Measurements from ENCODE around the gene DOK5. TPM values are rescaled to one million over a fixed set of nuclear protein-coding genes. Genes with fewer than 3 reads are reported as not detected.

DOK5 gene
- total and polyA plus RNA-seq, 2 of the 4 experiments (the other 2 are of a cell fraction), result 2.8 to 3.9 TPM

- Histone ChIP-seq H3K27me3 (ENCODE audit: control insufficient read depth, insufficient read depth, low read length) (peaks cover 10% of the 10 kb centered on the region), H3K9me1 (ENCODE audit: insufficient read depth, low read length) (no peaks in the 10 kb centered on the region), H3K14ac (replicated peaks; ENCODE audit: low read depth, low read length) (no peak overlapping the region), H4K5ac (ENCODE audit: low read depth, low read length) (no peak overlapping the region), H4K91ac (ENCODE audit: insufficient read depth, low read depth, low read length) (no peak overlapping the region), H3K56ac (ENCODE audit: extremely low read depth, insufficient read depth, low read length) (no peak overlapping the region), H3K4me2 (ENCODE audit: low read depth, low read length) (no peak overlapping the region), H3K4ac (ENCODE audit: low read depth, low read length) (no peak overlapping the region), H3K4me3 (ENCODE audit: insufficient read depth, low read depth, low read length) (no peak overlapping the region), H3K23ac (ENCODE audit: low read depth, low read length) (no peak overlapping the region), H3K18ac (ENCODE audit: low read depth, low read length) (no peak overlapping the region), H2BK20ac (ENCODE audit: low read depth, low read length) (no peak overlapping the region), H4K8ac (ENCODE audit: low read depth in 2 of 2, low read length in 2 of 2) (no peak overlapping the region), H3K9ac (ENCODE audit: low read depth, low read length) (no peak overlapping the region), H3K9me3 (ENCODE audit: control insufficient read depth, insufficient read depth, low read length) (no peaks in the 10 kb centered on the region), H3K27ac (ENCODE audit: insufficient read depth, low read length) (no peak overlapping the region), H3K36me3 (ENCODE audit: control insufficient read depth, insufficient read depth, low read length) (no peaks in the 10 kb centered on the region), H2AFZ (replicated peaks; ENCODE audit: low read length, poor library complexity) (no peak overlapping the region), H2BK15ac (ENCODE audit: low read depth, low read length) (no peak overlapping the region), H3K4me1 (ENCODE audit: control insufficient read depth, insufficient read depth, low read length) (no peaks in the 10 kb centered on the region), H2AK9ac (replicated peaks; ENCODE audit: low read depth, low read length, poor library complexity) (no peak overlapping the region), H2BK120ac (ENCODE audit: low read depth, low read length) (no peak overlapping the region), H4K20me1 (ENCODE audit: insufficient read depth, low read length) (no peaks in the 10 kb centered on the region), H2BK5ac (ENCODE audit: low read depth, low read length, poor library complexity, severe bottlenecking) (no peak overlapping the region), H2AK5ac (ENCODE audit: low read depth, low read length) (no peak overlapping the region), H3K79me1 (ENCODE audit: low read depth in 1 of 2, low read length in 2 of 2) (no peaks in the 10 kb centered on the region)
- intact Hi-C loops (cut with micrococcal nuclease), result loop anchor here (10.0 kb wide), 1 partner anchor 171 kb away; no protein-coding TSS in a partner anchor
- no peak for DNase-seq
- no TSS peak for BruUV-seq (replicated peaks)
- ChIA-PET POLR2A (ENCODE audit: unreplicated experiment) (no interaction called here), CTCF (interaction anchor here (0.6 kb wide), 1 partner anchor 22 kb away, joined by 4 read pairs; no protein-coding TSS in a partner anchor)
- in situ Hi-C loops (cut with MboI; ENCODE audit: low sequenced_read_pairs), result no loop called here
- no CpG with 5 or more reads among the region's 3 CpGs for WGBS, 2 experiments (ENCODE audit: extremely low coverage in 2 of 2, insufficient read length in 1 of 2)
- dilution Hi-C loops (cut with HindIII; ENCODE audit: low sequenced_read_pairs, unreplicated experiment), result no loop called here
- TF ChIP-seq CEBPB (IDR thresholded peaks at IDR 0.05; ENCODE audit: low read depth, low read length), result no peak
- TF ChIP-seq BHLHE40 (IDR thresholded peaks at IDR 0.05; ENCODE audit: low read depth, low read length), result no peak
- TF ChIP-seq FOS (IDR thresholded peaks at IDR 0.05; ENCODE audit: low read depth, low read length), result no peak
- no peak for TF ChIP-seq MAZ (IDR thresholded peaks at IDR 0.05; ENCODE audit: borderline replicate concordance, low read depth, low read length)
- TF ChIP-seq NFE2L2 (IDR thresholded peaks at IDR 0.05; ENCODE audit: low read depth, low read length), result no peak
- TF ChIP-seq RFX5 (IDR thresholded peaks at IDR 0.05; ENCODE audit: low read depth, low read length), result no peak
- TF ChIP-seq POLR2A (IDR thresholded peaks at IDR 0.05; ENCODE audit: low read depth, low read length), result no peak
- TF ChIP-seq SMC3 (IDR thresholded peaks at IDR 0.05; ENCODE audit: low read depth, low read length), result no peak
- TF ChIP-seq RCOR1 (IDR thresholded peaks at IDR 0.05; ENCODE audit: insufficient replicate concordance, low read length), result no peak
- TF ChIP-seq ELK1 (IDR thresholded peaks at IDR 0.05; ENCODE audit: borderline replicate concordance, low read depth, low read length), result no peak
- TF ChIP-seq, protein P1, sequence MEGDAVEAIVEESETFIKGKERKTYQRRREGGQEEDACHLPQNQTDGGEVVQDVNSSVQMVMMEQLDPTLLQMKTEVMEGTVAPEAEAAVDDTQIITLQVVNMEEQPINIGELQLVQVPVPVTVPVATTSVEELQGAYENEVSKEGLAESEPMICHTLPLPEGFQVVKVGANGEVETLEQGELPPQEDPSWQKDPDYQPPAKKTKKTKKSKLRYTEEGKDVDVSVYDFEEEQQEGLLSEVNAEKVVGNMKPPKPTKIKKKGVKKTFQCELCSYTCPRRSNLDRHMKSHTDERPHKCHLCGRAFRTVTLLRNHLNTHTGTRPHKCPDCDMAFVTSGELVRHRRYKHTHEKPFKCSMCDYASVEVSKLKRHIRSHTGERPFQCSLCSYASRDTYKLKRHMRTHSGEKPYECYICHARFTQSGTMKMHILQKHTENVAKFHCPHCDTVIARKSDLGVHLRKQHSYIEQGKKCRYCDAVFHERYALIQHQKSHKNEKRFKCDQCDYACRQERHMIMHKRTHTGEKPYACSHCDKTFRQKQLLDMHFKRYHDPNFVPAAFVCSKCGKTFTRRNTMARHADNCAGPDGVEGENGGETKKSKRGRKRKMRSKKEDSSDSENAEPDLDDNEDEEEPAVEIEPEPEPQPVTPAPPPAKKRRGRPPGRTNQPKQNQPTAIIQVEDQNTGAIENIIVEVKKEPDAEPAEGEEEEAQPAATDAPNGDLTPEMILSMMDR (conservative IDR thresholded peaks at IDR 0.05; ENCODE audit: low read depth, low read length), result no peak
- no peak for TF ChIP-seq USF2 (IDR thresholded peaks at IDR 0.05; ENCODE audit: low read depth, low read length)
- no peak for TF ChIP-seq CHD1 (IDR thresholded peaks at IDR 0.05; ENCODE audit: low read depth, low read length)
- no peak for TF ChIP-seq MAFK (IDR thresholded peaks at IDR 0.05; ENCODE audit: low read depth, low read length)
- ATAC-seq (ENCODE audit: low read depth), result no peak
Measured at GRCh38 chr20:54474046-54474445, 1.3 kb upstream of the DOK5 start.
